ENCODE data around the gene SSH2.
"Not testable (repeated sequence)": the region's sequence is repeated elsewhere in the genome, so short reads cannot be mapped to it uniquely, and the experiment has no call there.

SSH2 gene

GRCh38 chr17:29655323-29655722 is 274.7 kb downstream of the SSH2 start:
- no peak overlapping the region for H4K91ac ChIP-seq (ENCODE audit: low read depth, low read length, poor library complexity)
- H3K27ac ChIP-seq (replicated peaks; ENCODE audit: low read length): no peak overlapping the region
- H2BK120ac ChIP-seq (ENCODE audit: low read depth, low read length): no peak overlapping the region
- no peak overlapping the region for H2BK12ac ChIP-seq (ENCODE audit: low read length)
- no peak overlapping the region for H3K14ac ChIP-seq (ENCODE audit: low read length)
- no peak for DNase-seq (ENCODE audit: low spot score)
- H2AFZ ChIP-seq (ENCODE audit: low read length): no peak overlapping the region
- no peak overlapping the region for H3K23ac ChIP-seq (ENCODE audit: low read depth, low read length, poor library complexity)
- no peak overlapping the region for H3K4me2 ChIP-seq (ENCODE audit: insufficient read depth, low read length, poor library complexity, severe bottlenecking)
- H2BK5ac ChIP-seq (ENCODE audit: low read length): no peak overlapping the region
- H3K36me3 ChIP-seq (replicated peaks in 1 of 2; ENCODE audit: control insufficient read depth in 2 of 2, insufficient read depth in 2 of 2, low read length in 2 of 2): no peaks in the 10 kb centered on the region
- no peak overlapping the region for H3K4me3 ChIP-seq (ENCODE audit: low read length in 2 of 2)
- H2AK5ac ChIP-seq (ENCODE audit: low read depth, low read length): no peak overlapping the region
- no peak overlapping the region for H3K4ac ChIP-seq (ENCODE audit: low read length)
- H3K79me1 ChIP-seq (ENCODE audit: low read depth, low read length): no peaks in the 10 kb centered on the region
- no peak overlapping the region for H4K8ac ChIP-seq (ENCODE audit: low read depth, low read length)
- no peak overlapping the region for H3K18ac ChIP-seq (ENCODE audit: low read length)
- no peak overlapping the region for H2BK15ac ChIP-seq (ENCODE audit: low read length)
- H3K9ac ChIP-seq (ENCODE audit: low read depth, low read length, poor library complexity): no peak overlapping the region
- WGBS, 2 donors (ENCODE audit: extremely low coverage in 2 of 2, insufficient read length in 2 of 2, insufficient replicate concordance in 1 of 2): no CpG with 5 or more reads among the region's 6 CpGs
- no peaks in the 10 kb centered on the region for H3K4me1 ChIP-seq (ENCODE audit: control insufficient read depth in 2 of 2, insufficient read depth in 1 of 2, low read depth in 1 of 2, low read length in 2 of 2)
- H3K9me3 ChIP-seq (replicated peaks in 1 of 2; ENCODE audit: control insufficient read depth in 2 of 2, insufficient read depth in 1 of 2, low read depth in 1 of 2, low read length in 2 of 2): no peaks in the 10 kb centered on the region
- no peaks in the 10 kb centered on the region for H3K27me3 ChIP-seq (ENCODE audit: control insufficient read depth in 3 of 3, insufficient read depth in 3 of 3, low read depth in 1 of 3, low read length in 3 of 3)

- H3K27ac ChIP-seq (replicated peaks; ENCODE audit: low read length): no peak overlapping the region
- H2BK12ac ChIP-seq (ENCODE audit: low read length): no peak overlapping the region
- no peak overlapping the region for H2AK5ac ChIP-seq (ENCODE audit: low read depth, low read length)
- H2BK5ac ChIP-seq (ENCODE audit: low read length): no peak overlapping the region
- no peak overlapping the region for H2AFZ ChIP-seq (ENCODE audit: low read length)
- H2BK120ac ChIP-seq (ENCODE audit: low read depth, low read length): no peak overlapping the region
- no peak overlapping the region for H3K14ac ChIP-seq (ENCODE audit: low read length)
- no CpG with 5 or more reads among the region's 1 CpG for WGBS, 2 donors (ENCODE audit: extremely low coverage in 2 of 2, insufficient read length in 2 of 2, insufficient replicate concordance in 1 of 2)
- H3K9ac ChIP-seq (ENCODE audit: low read depth, low read length, poor library complexity): no peak overlapping the region
- DNase-seq (ENCODE audit: low spot score): no peak
- H3K79me1 ChIP-seq (ENCODE audit: low read depth, low read length): no peaks in the 10 kb centered on the region
- H3K4me1 ChIP-seq (ENCODE audit: control insufficient read depth in 2 of 2, insufficient read depth in 1 of 2, low read depth in 1 of 2, low read length in 2 of 2): no peaks in the 10 kb centered on the region
- no peak overlapping the region for H4K91ac ChIP-seq (ENCODE audit: low read depth, low read length, poor library complexity)
- no peak overlapping the region for H3K4me3 ChIP-seq (ENCODE audit: low read length in 2 of 2)
- no peak overlapping the region for H4K8ac ChIP-seq (ENCODE audit: low read depth, low read length)
- H3K23ac ChIP-seq (ENCODE audit: low read depth, low read length, poor library complexity): no peak overlapping the region
- no peaks in the 10 kb centered on the region for H3K27me3 ChIP-seq (ENCODE audit: control insufficient read depth in 3 of 3, insufficient read depth in 3 of 3, low read depth in 1 of 3, low read length in 3 of 3)
- H3K9me3 ChIP-seq (replicated peaks in 1 of 2; ENCODE audit: control insufficient read depth in 2 of 2, insufficient read depth in 1 of 2, low read depth in 1 of 2, low read length in 2 of 2): no peaks in the 10 kb centered on the region
- no peak overlapping the region for H3K4me2 ChIP-seq (ENCODE audit: insufficient read depth, low read length, poor library complexity, severe bottlenecking)
- H3K18ac ChIP-seq (ENCODE audit: low read length): no peak overlapping the region
- no peak overlapping the region for H2BK15ac ChIP-seq (ENCODE audit: low read length)
- H3K36me3 ChIP-seq (replicated peaks in 1 of 2; ENCODE audit: control insufficient read depth in 2 of 2, insufficient read depth in 2 of 2, low read length in 2 of 2): no peaks in the 10 kb centered on the region
- H3K4ac ChIP-seq (ENCODE audit: low read length): no peak overlapping the region
Observed at GRCh38 chr17:29653995-29654714, 275.9 kb downstream of the SSH2 start.

GRCh38 chr17:29652976-29653375 is 277.1 kb downstream of the SSH2 start:
- H3K18ac ChIP-seq (ENCODE audit: low read length): no peak overlapping the region
- H2BK120ac ChIP-seq (ENCODE audit: low read depth, low read length): no peak overlapping the region
- peaks cover 2 to 3% of the 10 kb centered on the region in 2 donors for H3K36me3 ChIP-seq (replicated peaks in 1 of 2; ENCODE audit: control insufficient read depth in 2 of 2, insufficient read depth in 2 of 2, low read length in 2 of 2)
- H3K14ac ChIP-seq (ENCODE audit: low read length): no peak overlapping the region
- no peak overlapping the region for H2BK5ac ChIP-seq (ENCODE audit: low read length)
- H3K9me3 ChIP-seq (replicated peaks in 1 of 2; ENCODE audit: control insufficient read depth in 2 of 2, insufficient read depth in 1 of 2, low read depth in 1 of 2, low read length in 2 of 2): no peaks in the 10 kb centered on the region
- H4K8ac ChIP-seq (ENCODE audit: low read depth, low read length): no peak overlapping the region
- H2BK12ac ChIP-seq (ENCODE audit: low read length): no peak overlapping the region
- H3K9ac ChIP-seq (ENCODE audit: low read depth, low read length, poor library complexity): no peak overlapping the region
- no peaks in the 10 kb centered on the region for H3K4me1 ChIP-seq (ENCODE audit: control insufficient read depth in 2 of 2, insufficient read depth in 1 of 2, low read depth in 1 of 2, low read length in 2 of 2)
- no peaks in the 10 kb centered on the region for H3K79me1 ChIP-seq (ENCODE audit: low read depth, low read length)
- H3K4ac ChIP-seq (ENCODE audit: low read length): no peak overlapping the region
- no peak overlapping the region for H2BK15ac ChIP-seq (ENCODE audit: low read length)
- no peak overlapping the region for H4K91ac ChIP-seq (ENCODE audit: low read depth, low read length, poor library complexity)
- no peak overlapping the region for H2AK5ac ChIP-seq (ENCODE audit: low read depth, low read length)
- no peaks in the 10 kb centered on the region for H3K27me3 ChIP-seq (ENCODE audit: control insufficient read depth in 3 of 3, insufficient read depth in 3 of 3, low read depth in 1 of 3, low read length in 3 of 3)
- H3K23ac ChIP-seq (ENCODE audit: low read depth, low read length, poor library complexity): no peak overlapping the region
- H3K4me3 ChIP-seq (ENCODE audit: low read length in 2 of 2): no peak overlapping the region
- no peak for DNase-seq (ENCODE audit: low spot score)
- H3K27ac ChIP-seq (replicated peaks; ENCODE audit: low read length): no peak overlapping the region
- no peak overlapping the region for H3K4me2 ChIP-seq (ENCODE audit: insufficient read depth, low read length, poor library complexity, severe bottlenecking)
- H2AFZ ChIP-seq (ENCODE audit: low read length): no peak overlapping the region

- not testable (repeated sequence) for H3K4me2 ChIP-seq (ENCODE audit: insufficient read depth, low read length, poor library complexity, severe bottlenecking); H2BK5ac ChIP-seq (ENCODE audit: low read length); H3K36me3 ChIP-seq (replicated peaks in 1 of 2; ENCODE audit: control insufficient read depth in 2 of 2, insufficient read depth in 2 of 2, low read length in 2 of 2); H2AK5ac ChIP-seq (ENCODE audit: low read depth, low read length); H2AFZ ChIP-seq (ENCODE audit: low read length); H3K23ac ChIP-seq (ENCODE audit: low read depth, low read length, poor library complexity); H3K14ac ChIP-seq (ENCODE audit: low read length); H3K27ac ChIP-seq (replicated peaks; ENCODE audit: low read length); H4K8ac ChIP-seq (ENCODE audit: low read depth, low read length); H3K4me3 ChIP-seq (ENCODE audit: low read length in 2 of 2); H3K9me3 ChIP-seq (replicated peaks in 1 of 2; ENCODE audit: control insufficient read depth in 2 of 2, insufficient read depth in 1 of 2, low read depth in 1 of 2, low read length in 2 of 2); H3K9ac ChIP-seq (ENCODE audit: low read depth, low read length, poor library complexity); H3K18ac ChIP-seq (ENCODE audit: low read length); H2BK120ac ChIP-seq (ENCODE audit: low read depth, low read length); H2BK12ac ChIP-seq (ENCODE audit: low read length); H4K91ac ChIP-seq (ENCODE audit: low read depth, low read length, poor library complexity); H3K4me1 ChIP-seq (ENCODE audit: control insufficient read depth in 2 of 2, insufficient read depth in 1 of 2, low read depth in 1 of 2, low read length in 2 of 2); H2BK15ac ChIP-seq (ENCODE audit: low read length); H3K27me3 ChIP-seq (ENCODE audit: control insufficient read depth in 3 of 3, insufficient read depth in 3 of 3, low read depth in 1 of 3, low read length in 3 of 3); DNase-seq (ENCODE audit: low spot score); H3K4ac ChIP-seq (ENCODE audit: low read length); H3K79me1 ChIP-seq (ENCODE audit: low read depth, low read length)
- WGBS, 2 donors (ENCODE audit: extremely low coverage in 2 of 2, insufficient read length in 2 of 2, insufficient replicate concordance in 1 of 2): no CpG with 5 or more reads among the region's 7 CpGs
Observed at GRCh38 chr17:29651913-29652312, 278.1 kb downstream of the SSH2 start.
